HEK293 (cell line): ENCODE measurements around the gene ZNF506.

Experiments used
- OSR2 ChIP-seq: fragments of 450-650 bp; formaldehyde crosslinking; IDR thresholded peaks from 2 replicates; pipeline ENCODE4 v1.5.1; 2016; ENCODE audit warnings: missing biosample characterization, missing genetic modification characterization
- YY1 ChIP-seq: fragments of 450-650 bp; formaldehyde crosslinking; IDR thresholded peaks from 2 replicates; pipeline ENCODE4 v1.5.1; 2018; ENCODE audit warnings: missing biosample characterization, missing genetic modification characterization
- ZNF555 ChIP-seq: fragments of 450-650 bp; formaldehyde crosslinking; conservative IDR thresholded peaks from 2 replicates; pipeline ENCODE4 v1.5.1; 2017; ENCODE audit warnings: missing biosample characterization, mild to moderate bottlenecking, missing genetic modification characterization, inconsistent platforms
- ZNF785 ChIP-seq: fragments of 450-650 bp; formaldehyde crosslinking; IDR thresholded peaks from 2 replicates; pipeline ENCODE4 v1.5.1; 2016; ENCODE audit warnings: missing biosample characterization, missing genetic modification characterization
- TF ChIP-seq, protein P1 (sequence below): fragments of 450-650 bp; formaldehyde crosslinking; IDR thresholded peaks from 2 replicates; pipeline ENCODE4 v1.5.1; 2016; ENCODE audit warnings: missing biosample characterization, missing genetic modification characterization
- TF ChIP-seq, protein P2 (sequence below): fragments of 450-650 bp; formaldehyde crosslinking; IDR thresholded peaks from 2 replicates; pipeline ENCODE4 v1.5.1; 2016; ENCODE audit warnings: missing biosample characterization, missing genetic modification characterization

DNA sequence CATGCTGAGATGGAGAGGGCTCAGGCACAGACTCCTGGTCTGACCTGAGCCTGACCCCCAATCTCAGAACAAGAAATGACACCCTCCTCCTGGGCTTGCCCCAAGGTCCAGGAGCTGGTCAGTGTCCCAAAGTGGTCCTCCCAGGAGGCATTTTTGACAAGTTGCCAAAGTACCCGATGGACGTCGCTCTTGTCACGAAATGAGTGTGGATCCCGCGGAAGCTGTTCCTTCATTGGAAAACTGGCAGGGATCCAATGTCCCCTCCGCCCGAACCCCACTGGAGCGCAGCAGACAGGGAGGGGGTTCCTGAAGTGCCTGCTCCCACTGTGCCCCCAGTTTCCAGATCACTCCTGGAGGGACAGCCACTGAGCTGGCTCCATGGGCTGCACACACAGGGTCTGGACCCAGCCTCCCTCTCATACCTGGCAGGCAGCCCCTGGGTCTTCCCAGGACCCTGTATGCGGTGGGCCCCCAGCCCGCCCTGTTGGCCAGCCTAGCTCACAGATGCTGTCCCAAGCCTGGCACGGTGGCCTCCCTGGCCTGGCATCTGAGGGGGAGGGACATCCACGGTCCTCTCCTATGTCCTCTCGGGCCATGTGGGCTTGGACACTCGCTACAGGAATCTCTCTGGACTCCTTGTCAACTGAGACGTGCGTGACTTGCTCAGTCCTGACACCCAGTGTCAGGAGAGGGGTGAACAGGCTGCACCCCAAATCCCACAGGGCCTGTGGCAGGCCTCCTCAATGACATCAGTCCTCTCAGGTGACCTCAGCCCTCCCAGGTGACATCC lies 75.9 kb downstream of the ZNF506 start:
- TF ChIP-seq, protein P1, sequence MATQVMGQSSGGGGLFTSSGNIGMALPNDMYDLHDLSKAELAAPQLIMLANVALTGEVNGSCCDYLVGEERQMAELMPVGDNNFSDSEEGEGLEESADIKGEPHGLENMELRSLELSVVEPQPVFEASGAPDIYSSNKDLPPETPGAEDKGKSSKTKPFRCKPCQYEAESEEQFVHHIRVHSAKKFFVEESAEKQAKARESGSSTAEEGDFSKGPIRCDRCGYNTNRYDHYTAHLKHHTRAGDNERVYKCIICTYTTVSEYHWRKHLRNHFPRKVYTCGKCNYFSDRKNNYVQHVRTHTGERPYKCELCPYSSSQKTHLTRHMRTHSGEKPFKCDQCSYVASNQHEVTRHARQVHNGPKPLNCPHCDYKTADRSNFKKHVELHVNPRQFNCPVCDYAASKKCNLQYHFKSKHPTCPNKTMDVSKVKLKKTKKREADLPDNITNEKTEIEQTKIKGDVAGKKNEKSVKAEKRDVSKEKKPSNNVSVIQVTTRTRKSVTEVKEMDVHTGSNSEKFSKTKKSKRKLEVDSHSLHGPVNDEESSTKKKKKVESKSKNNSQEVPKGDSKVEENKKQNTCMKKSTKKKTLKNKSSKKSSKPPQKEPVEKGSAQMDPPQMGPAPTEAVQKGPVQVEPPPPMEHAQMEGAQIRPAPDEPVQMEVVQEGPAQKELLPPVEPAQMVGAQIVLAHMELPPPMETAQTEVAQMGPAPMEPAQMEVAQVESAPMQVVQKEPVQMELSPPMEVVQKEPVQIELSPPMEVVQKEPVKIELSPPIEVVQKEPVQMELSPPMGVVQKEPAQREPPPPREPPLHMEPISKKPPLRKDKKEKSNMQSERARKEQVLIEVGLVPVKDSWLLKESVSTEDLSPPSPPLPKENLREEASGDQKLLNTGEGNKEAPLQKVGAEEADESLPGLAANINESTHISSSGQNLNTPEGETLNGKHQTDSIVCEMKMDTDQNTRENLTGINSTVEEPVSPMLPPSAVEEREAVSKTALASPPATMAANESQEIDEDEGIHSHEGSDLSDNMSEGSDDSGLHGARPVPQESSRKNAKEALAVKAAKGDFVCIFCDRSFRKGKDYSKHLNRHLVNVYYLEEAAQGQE (tag by site-specific recombination): no peak
- TF ChIP-seq, protein P2, sequence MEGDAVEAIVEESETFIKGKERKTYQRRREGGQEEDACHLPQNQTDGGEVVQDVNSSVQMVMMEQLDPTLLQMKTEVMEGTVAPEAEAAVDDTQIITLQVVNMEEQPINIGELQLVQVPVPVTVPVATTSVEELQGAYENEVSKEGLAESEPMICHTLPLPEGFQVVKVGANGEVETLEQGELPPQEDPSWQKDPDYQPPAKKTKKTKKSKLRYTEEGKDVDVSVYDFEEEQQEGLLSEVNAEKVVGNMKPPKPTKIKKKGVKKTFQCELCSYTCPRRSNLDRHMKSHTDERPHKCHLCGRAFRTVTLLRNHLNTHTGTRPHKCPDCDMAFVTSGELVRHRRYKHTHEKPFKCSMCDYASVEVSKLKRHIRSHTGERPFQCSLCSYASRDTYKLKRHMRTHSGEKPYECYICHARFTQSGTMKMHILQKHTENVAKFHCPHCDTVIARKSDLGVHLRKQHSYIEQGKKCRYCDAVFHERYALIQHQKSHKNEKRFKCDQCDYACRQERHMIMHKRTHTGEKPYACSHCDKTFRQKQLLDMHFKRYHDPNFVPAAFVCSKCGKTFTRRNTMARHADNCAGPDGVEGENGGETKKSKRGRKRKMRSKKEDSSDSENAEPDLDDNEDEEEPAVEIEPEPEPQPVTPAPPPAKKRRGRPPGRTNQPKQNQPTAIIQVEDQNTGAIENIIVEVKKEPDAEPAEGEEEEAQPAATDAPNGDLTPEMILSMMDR (tag by site-specific recombination): no peak
- no peak for TF ChIP-seq OSR2 (tag by site-specific recombination)
- no peak for TF ChIP-seq ZNF785
- no peak for TF ChIP-seq ZNF555 (tag by site-specific recombination)
- TF ChIP-seq YY1 (tag by site-specific recombination): no peak
